ENCODE measurements around the gene MAPKBP1. TPM values are rescaled to one million over a fixed set of nuclear protein-coding genes. Genes with fewer than 3 reads are reported as not detected.
A peak's percentile ranks its signal among the peaks of the same experiment; 100 is the strongest.

Gene MAPKBP1
- total RNA-seq, 4 donors from 2014 or later: 35.3 to 64.4 (median 47.7) TPM

DNA sequence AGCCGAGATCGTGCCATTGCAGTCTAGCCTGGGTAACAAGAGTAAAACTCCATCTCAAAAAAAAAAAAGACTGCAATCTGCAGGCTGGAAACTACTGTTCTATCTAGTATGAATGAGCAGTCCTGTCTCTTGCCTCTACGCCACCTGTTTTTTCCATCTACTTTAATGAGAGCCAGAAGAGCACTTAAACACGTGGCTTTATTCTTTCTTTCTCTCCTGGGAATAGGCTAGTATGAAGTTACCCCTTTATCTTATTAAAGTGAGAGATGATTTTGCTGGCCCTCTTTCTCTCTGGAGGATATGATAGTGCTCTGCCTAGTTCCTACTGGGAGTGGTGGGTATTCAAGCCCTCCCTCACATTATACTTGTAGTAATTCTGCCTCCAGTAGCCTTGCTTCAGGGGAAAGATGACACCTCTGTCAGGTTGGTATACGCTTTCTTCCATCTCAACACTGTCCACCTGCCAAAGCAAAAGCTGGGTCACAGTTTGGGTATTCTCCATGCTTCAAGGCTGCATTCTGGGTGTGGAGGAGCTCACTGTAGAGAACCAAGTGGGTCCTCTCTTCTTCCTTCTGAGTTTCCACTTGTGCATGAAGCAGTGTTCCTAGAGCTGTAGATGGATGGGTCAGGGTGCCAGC, 17.8 kb downstream of the MAPKBP1 start:
- intact Hi-C loops (cut with DNase I; ENCODE audit: low total_unique reads): no loop called here
- H3K4me3 ChIP-seq (ENCODE audit: low read depth, poor library complexity, severe bottlenecking): no peak overlapping the region
- no peak for DNase-seq (ENCODE audit: low spot score in 2 of 2)
- TF ChIP-seq POLR2A (IDR thresholded peaks at IDR 0.05) (no peak), CTCF (IDR thresholded peaks at IDR 0.05) (no peak)
- 70 to 71% methylated on average over 5 of the region's 5 CpGs for WGBS, 2 donors

DNA sequence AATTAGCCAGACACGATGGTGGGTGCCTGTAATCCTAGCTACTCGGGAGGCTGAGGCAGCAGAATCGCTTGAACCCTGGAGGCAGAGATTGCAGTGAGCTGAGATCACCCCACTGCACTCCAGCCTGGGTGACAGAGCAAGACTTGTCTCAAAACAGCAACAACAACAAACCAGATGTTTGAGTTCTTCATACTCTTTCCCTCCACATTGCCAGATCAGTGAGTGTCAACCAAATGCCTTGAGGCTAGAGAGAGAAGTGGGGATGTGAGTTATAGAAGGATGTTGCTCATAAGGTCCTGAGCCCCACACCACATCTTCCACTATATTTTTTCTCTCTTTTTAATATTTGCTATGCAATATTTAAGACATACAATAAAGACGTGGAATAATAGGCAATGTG, 19.8 kb downstream of the MAPKBP1 start:
- no peak for DNase-seq (ENCODE audit: low spot score in 2 of 2)
- no peak for TF ChIP-seq CTCF (IDR thresholded peaks at IDR 0.05)
- no peak for TF ChIP-seq POLR2A (IDR thresholded peaks at IDR 0.05)
- H3K4me3 ChIP-seq (ENCODE audit: low read depth, poor library complexity, severe bottlenecking): no peak overlapping the region
- 39 to 49% methylated on average over 4 of the region's 4 CpGs for WGBS, 2 donors
- intact Hi-C loops (cut with DNase I; ENCODE audit: low total_unique reads): no loop called here

DNA sequence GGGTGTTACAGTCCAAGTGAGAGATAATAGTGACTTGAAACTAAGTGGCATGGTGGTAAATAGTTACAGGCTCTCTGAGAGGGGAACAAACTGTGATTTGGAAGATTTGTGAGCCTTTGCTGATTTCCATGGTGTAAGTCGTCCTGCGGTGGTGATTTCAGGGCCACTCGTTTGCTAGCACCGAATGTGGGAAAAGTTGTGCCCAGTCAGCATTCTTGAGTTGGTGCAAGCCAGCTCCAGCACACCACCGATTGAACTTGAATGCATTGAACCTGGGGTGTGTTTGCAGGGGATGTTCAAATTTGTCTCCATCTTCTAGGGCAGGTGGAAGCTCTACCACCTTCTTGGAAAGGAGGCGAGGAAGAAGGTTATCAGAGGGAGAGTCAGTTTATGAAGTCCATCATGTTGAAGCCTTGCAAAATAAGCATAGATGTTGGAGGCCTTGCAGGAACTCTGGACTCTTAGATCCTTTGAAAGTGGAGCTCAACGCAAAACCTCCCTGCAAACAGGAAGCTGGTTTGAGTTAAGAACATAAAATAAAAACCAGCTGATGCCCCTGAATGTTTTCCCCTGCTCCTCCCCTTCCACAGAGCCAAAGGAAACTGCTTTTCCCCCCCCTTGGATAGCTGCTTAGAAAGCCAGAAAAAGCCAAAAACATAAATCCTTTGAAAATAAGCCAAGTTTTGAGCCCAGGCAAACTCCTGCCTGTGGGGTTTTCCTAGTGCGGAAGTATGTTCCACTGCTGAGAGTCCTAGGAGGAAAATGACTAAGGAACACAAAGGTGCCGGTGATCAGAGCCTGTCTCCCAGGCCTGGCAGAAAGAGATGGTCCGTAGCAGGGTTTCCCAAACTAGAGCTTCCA, 21.9 kb downstream of the MAPKBP1 start:
- intact Hi-C loops (cut with DNase I; ENCODE audit: low total_unique reads): no loop called here

GRCh38 chr15:41797201-41797944, 23.1 kb downstream of the MAPKBP1 start:
- 41 to 46% methylated on average over 8 of the region's 8 CpGs for WGBS, 2 donors
- intact Hi-C loops (cut with DNase I; ENCODE audit: low total_unique reads): no loop called here
- no peak for DNase-seq (ENCODE audit: low spot score in 2 of 2)
- TF ChIP-seq POLR2A (IDR thresholded peaks at IDR 0.05): no peak
- no peak for TF ChIP-seq CTCF (IDR thresholded peaks at IDR 0.05)
- H3K4me3 ChIP-seq (ENCODE audit: low read depth, poor library complexity, severe bottlenecking): no peak overlapping the region

More for the DNA sequence above, 21.9 kb downstream of the MAPKBP1 start:
- TF ChIP-seq CTCF (IDR thresholded peaks at IDR 0.05) (no peak), POLR2A (IDR thresholded peaks at IDR 0.05) (no peak)
- DNase-seq (ENCODE audit: low spot score in 2 of 2): peak in 1 of 2 donors; percentile 68
- WGBS, 2 donors: 22 to 27% methylated on average over 10 of the region's 10 CpGs
- H3K4me3 ChIP-seq (ENCODE audit: low read depth, poor library complexity, severe bottlenecking): no peak overlapping the region

- intact Hi-C loops (cut with DNase I; ENCODE audit: low total_unique reads): no loop called here
- H3K4me3 ChIP-seq (ENCODE audit: low read depth, poor library complexity, severe bottlenecking): no peak overlapping the region
- TF ChIP-seq POLR2A (IDR thresholded peaks at IDR 0.05) (no peak), CTCF (IDR thresholded peaks at IDR 0.05) (no peak)
- 64 to 66% methylated on average over 9 of the region's 9 CpGs for WGBS, 2 donors
- DNase-seq (ENCODE audit: low spot score in 2 of 2): no peak
Observed at GRCh38 chr15:41798607-41799487, 24.6 kb downstream of the MAPKBP1 start.
